Tibial nerve (tissue), 4 donors: ENCODE measurements around the gene FAM209A.

Source experiments
- CTCF ChIP-seq, 5 experiments: fragments of 200-600 bp in 3 of 5; fragments of 450-650 bp in 2 of 5; sonication (generic) in 3 of 5; IDR thresholded peaks; one replicate each; pipeline ENCODE4 v1.5.1; 2016 to 2019; ENCODE audit warnings: antibody characterized with exemption in 5 of 5, mild to moderate bottlenecking in 3 of 5, moderate library complexity in 2 of 5
- EP300 ChIP-seq, 2 donors: sonication (generic); formaldehyde crosslinking; IDR thresholded peaks; one replicate each; pipeline ENCODE4 v1.6.1; 2017; ENCODE audit warnings: antibody characterized with exemption in 2 of 2, mild to moderate bottlenecking in 1 of 2
- POLR2A ChIP-seq, 2 donors: fragments of 450-650 bp; IDR thresholded peaks; one replicate each; pipeline ENCODE4 v1.6.1; 2017; ENCODE audit warnings: antibody characterized with exemption in 2 of 2, mild to moderate bottlenecking in 2 of 2, moderate library complexity in 2 of 2

- TF ChIP-seq CTCF (IDR thresholded peaks at IDR 0.05) (no peak), EP300 (IDR thresholded peaks at IDR 0.05) (no peak), POLR2A (IDR thresholded peaks at IDR 0.05) (no peak)
These were observed 2.2 kb upstream of the FAM209A start for GRCh38 chr20:56522311-56522710.
